CD4-positive, alpha-beta T cell (primary cell): Measurements from ENCODE around the gene HOXB7. TPM values are rescaled to one million over a fixed set of nuclear protein-coding genes. Genes with fewer than 3 reads are reported as not detected.

Source experiments
- ATAC-seq: fragments of 200-7000 bp; cut with Tn5 transposase; one replicate; pipeline ENCODE4 v1.10.0; 2022; ENCODE audit warnings: mild to moderate bottlenecking; ENCODE audit not compliant: poor library complexity
- CTCF ChIA-PET: fragments of 350-600 bp; sonication (Branson Sonifier 250); formaldehyde crosslinking; loops from one replicate; lab custom pipeline; 2021; ENCODE audit warnings: antibody characterized with exemption, inconsistent platforms; lab: Charles Lee
- POLR2A ChIA-PET: fragments of 350-600 bp; sonication (Branson Sonifier 250); formaldehyde crosslinking; loops from one replicate; lab custom pipeline; 2021; ENCODE audit warnings: antibody characterized with exemption, inconsistent platforms; lab: Charles Lee
- DNase-seq, 14 experiments: peaks; one replicate each; pipeline ENCODE4 v3.0.0-alpha.2; 2013 to 2020; ENCODE audit warnings: mixed read lengths in 2 of 14
- H3K27ac ChIP-seq, 2 donors: one replicate each; pipeline versions ENCODE4 v1.5.1 to v1.7.0; 2013; ENCODE audit warnings: low read length in 2 of 2, low read depth in 1 of 2, mild to moderate bottlenecking in 1 of 2
- H3K27me3 ChIP-seq, 2 experiments: 1 replicate in 1 of 2; 2 replicates in 1 of 2; pipeline versions ENCODE4 v1.6.1 to v1.7.0; 2013; ENCODE audit warnings: low read length in 2 of 2, control low read depth in 1 of 2, mild to moderate bottlenecking in 1 of 2, moderate library complexity in 1 of 2; ENCODE audit not compliant: insufficient read depth in 2 of 2, control insufficient read depth in 1 of 2
- H3K36me3 ChIP-seq: one replicate; pipeline ENCODE4 v1.6.1; 2013; ENCODE audit warnings: low read length, control low read depth; ENCODE audit not compliant: insufficient read depth
- H3K4me1 ChIP-seq: one replicate; pipeline ENCODE4 v1.6.1; 2013; ENCODE audit warnings: low read length, control low read depth; ENCODE audit not compliant: insufficient read depth
- H3K4me3 ChIP-seq: one replicate; pipeline ENCODE4 v1.5.1; 2013; ENCODE audit warnings: mild to moderate bottlenecking, low read length, moderate library complexity
- H3K9me3 ChIP-seq, 2 experiments: 1 replicate in 1 of 2; 2 replicates in 1 of 2; pipeline versions ENCODE4 v1.6.1 to v1.7.0; 2013; ENCODE audit warnings: low read length in 2 of 2, mild to moderate bottlenecking in 2 of 2, control low read depth in 1 of 2, moderate library complexity in 1 of 2; ENCODE audit not compliant: control insufficient read depth in 1 of 2, insufficient read depth in 1 of 2
- H3K27ac Mint-ChIP-seq: one replicate; pipeline ENCODE4 v1.8.0; 2020; ENCODE audit warnings: mixed read lengths
- H3K27me3 Mint-ChIP-seq: one replicate; pipeline ENCODE4 v1.8.0; 2021; ENCODE audit warnings: mixed read lengths
- H3K36me3 Mint-ChIP-seq: one replicate; pipeline ENCODE4 v1.8.0; 2021; ENCODE audit warnings: low read depth, mixed read lengths
- H3K4me1 Mint-ChIP-seq: one replicate; pipeline ENCODE4 v1.8.0; 2021; ENCODE audit warnings: low read depth, mixed read lengths
- H3K4me3 Mint-ChIP-seq: one replicate; pipeline ENCODE4 v1.8.0; 2020; ENCODE audit warnings: mild to moderate bottlenecking, mixed read lengths
- H3K9me3 Mint-ChIP-seq: one replicate; pipeline ENCODE4 v1.8.0; 2020; ENCODE audit warnings: mixed read lengths
- CTCF ChIP-seq: fragments of 200-600 bp; IDR thresholded peaks from one replicate; pipeline ENCODE4 v1.8.0; 2022; ENCODE audit warnings: antibody characterized with exemption, mild to moderate bottlenecking
- intact Hi-C, 2 experiments: fragments of 100-400 bp; cut with DNase I in 1 of 2; cut with micrococcal nuclease in 1 of 2; formaldehyde crosslinking; loops; one replicate each; pipeline versions ENCODE4 v1.15.1 to v1.9.0; 2023 to 2025; cut with DNase I, micrococcal nuclease
- total RNA-seq, 174 experiments: library from RNA in 2 of 174; stranded (reverse) in 2 of 174; gene quantifications; one replicate each; pipeline ENCODE4 v1.2.3 and lab custom pipeline; 2021 to 2026

Gene HOXB7
- total RNA-seq, 2 experiments from 2014 or later: not detected

GRCh38 chr17:48570325-48571023 lies 40.3 kb downstream of the HOXB7 start:
- ChIA-PET POLR2A (no interaction called here), CTCF (no interaction called here)
- ATAC-seq: no peak
- no peak for TF ChIP-seq CTCF
- H3K36me3 ChIP-seq: no peaks in the 10 kb centered on the region
- Mint-ChIP-seq H3K4me3 (no peak overlapping the region), H3K27me3 (peaks cover 31% of the 10 kb centered on the region), H3K9me3 (no peaks in the 10 kb centered on the region), H3K27ac (no peak overlapping the region), H3K4me1 (peaks cover 5% of the 10 kb centered on the region), H3K36me3 (no peaks in the 10 kb centered on the region)
- peaks cover 3 to 9% of the 10 kb centered on the region in 2 experiments for H3K27me3 ChIP-seq
- no peak overlapping the region for H3K27ac ChIP-seq
- no peak for DNase-seq
- H3K4me3 ChIP-seq: no peak overlapping the region
- peaks cover 2% of the 10 kb centered on the region for H3K4me1 ChIP-seq
- no peaks in the 10 kb centered on the region for H3K9me3 ChIP-seq
- intact Hi-C loops: no loop called here

- Mint-ChIP-seq H3K36me3 (no peaks in the 10 kb centered on the region), H3K27me3 (peaks cover 26% of the 10 kb centered on the region), H3K4me1 (peaks cover 5% of the 10 kb centered on the region), H3K9me3 (no peaks in the 10 kb centered on the region), H3K4me3 (no peak overlapping the region), H3K27ac (no peak overlapping the region)
- Histone ChIP-seq H3K4me1 (no peaks in the 10 kb centered on the region), H3K4me3 (no peak overlapping the region), H3K9me3 (no peaks in the 10 kb centered on the region), H3K27ac (no peak overlapping the region), H3K27me3 (peaks cover 3 to 9% of the 10 kb centered on the region in 2 experiments), H3K36me3 (no peaks in the 10 kb centered on the region)
- no peak for TF ChIP-seq CTCF
- DNase-seq (no peak), ATAC-seq (no peak)
- CTCF ChIA-PET: no interaction called here
- POLR2A ChIA-PET: interaction anchor here (0.7 kb wide), 1 partner anchor 13 kb away, joined by 3 read pairs; no protein-coding TSS in a partner anchor
- intact Hi-C loops: no loop called here
Observed at GRCh38 chr17:48569674-48570324, 41.0 kb downstream of the HOXB7 start.

GRCh38 chr17:48569240-48569582 lies 41.6 kb downstream of the HOXB7 start:
- H3K4me3 Mint-ChIP-seq: no peak overlapping the region
- no peak for DNase-seq
- POLR2A ChIA-PET: interaction anchor here (0.7 kb wide), 1 partner anchor 13 kb away, joined by 3 read pairs; no protein-coding TSS in a partner anchor
- H3K27ac ChIP-seq: no peak overlapping the region
- CTCF ChIA-PET: no interaction called here
- no peaks in the 10 kb centered on the region for H3K36me3 ChIP-seq
- H3K27me3 ChIP-seq: peaks cover 3 to 9% of the 10 kb centered on the region in 2 experiments
- H3K4me1 ChIP-seq: no peaks in the 10 kb centered on the region
- no peak overlapping the region for H3K27ac Mint-ChIP-seq
- H3K27me3 Mint-ChIP-seq: peaks cover 20% of the 10 kb centered on the region
- H3K4me1 Mint-ChIP-seq: peaks cover 5% of the 10 kb centered on the region
- ATAC-seq: no peak
- intact Hi-C loops: no loop called here
- no peaks in the 10 kb centered on the region for H3K9me3 Mint-ChIP-seq
- H3K4me3 ChIP-seq: no peak overlapping the region
- no peaks in the 10 kb centered on the region for H3K36me3 Mint-ChIP-seq
- TF ChIP-seq CTCF: no peak
- H3K9me3 ChIP-seq: no peaks in the 10 kb centered on the region
